ENCODE measurements around the gene GFOD2.

- TF ChIP-seq GATA2 (IDR thresholded peaks at IDR 0.05; ENCODE audit: low read depth, low read length), result no peak
- TF ChIP-seq GATA3 (IDR thresholded peaks at IDR 0.05; ENCODE audit: low read depth, low read length), result no peak
Measured at GRCh38 chr16:67730326-67730725, 11.2 kb upstream of the GFOD2 start.
